HepG2 (cell line): ENCODE results near the gene IL6ST. TPM values are rescaled to one million over a fixed set of nuclear protein-coding genes. Genes with fewer than 3 reads are reported as not detected.

Experiments used
- ATAD3A ChIP-seq: sonication (generic); formaldehyde crosslinking; IDR thresholded peaks from 2 replicates; pipeline ENCODE4 v1.4.0; 2020; ENCODE audit warnings: missing genetic modification reagents
- FOSL2 ChIP-seq: sonication (generic); formaldehyde crosslinking; IDR thresholded peaks from 2 replicates; pipeline ENCODE4 v1.4.0; 2020; ENCODE audit warnings: missing genetic modification reagents
- HIC2 ChIP-seq: sonication (generic); formaldehyde crosslinking; IDR thresholded peaks from 2 replicates; pipeline ENCODE4 v1.9.0; 2022; ENCODE audit warnings: low read depth, missing genetic modification reagents
- MED1 ChIP-seq: sonication (generic); formaldehyde crosslinking; IDR thresholded peaks from 2 replicates; pipeline ENCODE4 v1.4.0; 2020; ENCODE audit warnings: missing genetic modification reagents
- RBM39 ChIP-seq: fragments of 200-400 bp; formaldehyde crosslinking; IDR thresholded peaks from one replicate; pipeline ENCODE4 v1.6.1; 2018; ENCODE audit warnings: antibody characterized with exemption, mild to moderate bottlenecking, low read depth, low read length; ENCODE audit not compliant: poor library complexity, severe bottlenecking
- REST ChIP-seq, 2 experiments: IDR thresholded peaks; 2 replicates each; pipeline ENCODE4 v1.6.1; 2011 to 2012; ENCODE audit warnings: low read length in 2 of 2, borderline replicate concordance in 1 of 2, low read depth in 1 of 2, mild to moderate bottlenecking in 1 of 2, moderate library complexity in 1 of 2
- REXO4 ChIP-seq: sonication (generic); formaldehyde crosslinking; IDR thresholded peaks from 2 replicates; pipeline ENCODE4 v1.8.0; 2022; ENCODE audit warnings: missing genetic modification reagents, mild to moderate bottlenecking, borderline replicate concordance
- XBP1 ChIP-seq: sonication (generic); formaldehyde crosslinking; IDR thresholded peaks from 2 replicates; pipeline ENCODE4 v1.5.0; 2020; ENCODE audit warnings: missing genetic modification reagents
- ZBTB20 ChIP-seq: sonication (generic); formaldehyde crosslinking; IDR thresholded peaks from 2 replicates; pipeline ENCODE4 v1.8.1; 2023; ENCODE audit warnings: missing genetic modification reagents, low read depth, mild to moderate bottlenecking, borderline replicate concordance
- ZNF720 ChIP-seq: sonication (generic); formaldehyde crosslinking; IDR thresholded peaks from 2 replicates; pipeline ENCODE4 v1.4.0; 2020; ENCODE audit warnings: missing genetic modification reagents
- ZNF777 ChIP-seq: sonication (generic); formaldehyde crosslinking; IDR thresholded peaks from 2 replicates; pipeline ENCODE4 v1.4.0; 2020; ENCODE audit warnings: missing genetic modification reagents
- ZNF800 ChIP-seq: sonication (generic); formaldehyde crosslinking; IDR thresholded peaks from 2 replicates; pipeline ENCODE4 v1.4.0; 2020; ENCODE audit warnings: missing genetic modification reagents
- polyA plus RNA-seq, 8 experiments: library from polyadenylated mRNA; depleted of rRNA in 3 of 8; stranded (reverse) in 7 of 8; unstranded in 1 of 8; fragments of >200 nt; fragmentation: Illumina TruSeq in 4 of 8; extraction: Trizol in 4 of 8; gene quantifications; 2 replicates each; pipeline versions ENCODE4 v1.2.1 to v1.2.3, GENCODE V29; 2011 to 2016; ENCODE audit warnings: low read depth in 4 of 8, missing spikeins in 1 of 8, mixed read lengths in 1 of 8; ENCODE audit not compliant: insufficient read depth in 1 of 8
- total RNA-seq, 5 experiments: library from RNA; depleted of rRNA; stranded (reverse); fragments of >200 nt; fragmentation: Illumina TruSeq; extraction: Trizol; gene quantifications; 2 replicates each; pipeline ENCODE4 v1.2.3, GENCODE V29; 2016; ENCODE audit warnings: low read depth in 1 of 5
- TF ChIP-seq, protein P1 (sequence below), 2 experiments: sonication (generic) in 1 of 2; formaldehyde crosslinking in 1 of 2; IDR thresholded peaks; 2 replicates each; pipeline versions ENCODE4 v1.6.1 to v1.9.0; 2014 to 2022; ENCODE audit warnings: antibody characterized with exemption in 1 of 2, borderline replicate concordance in 1 of 2, inconsistent platforms in 1 of 2, low read depth in 1 of 2, missing genetic modification reagents in 1 of 2
- TF ChIP-seq, protein P2 (sequence below): sonication (generic); formaldehyde crosslinking; IDR thresholded peaks from 2 replicates; pipeline ENCODE4 v1.4.0; 2020; ENCODE audit warnings: missing genetic modification reagents
- TF ChIP-seq, protein P3 (sequence below): sonication (generic); formaldehyde crosslinking; IDR thresholded peaks from 2 replicates; pipeline ENCODE4 v1.4.0; 2020; ENCODE audit warnings: mild to moderate bottlenecking, missing genetic modification reagents

The IL6ST gene
- total and polyA plus RNA-seq, 2 of the 13 experiments (the other 11 are each of a cell fraction or from before 2014, with no cell fraction given): 66.6 to 166 TPM

- TF ChIP-seq, protein P1, sequence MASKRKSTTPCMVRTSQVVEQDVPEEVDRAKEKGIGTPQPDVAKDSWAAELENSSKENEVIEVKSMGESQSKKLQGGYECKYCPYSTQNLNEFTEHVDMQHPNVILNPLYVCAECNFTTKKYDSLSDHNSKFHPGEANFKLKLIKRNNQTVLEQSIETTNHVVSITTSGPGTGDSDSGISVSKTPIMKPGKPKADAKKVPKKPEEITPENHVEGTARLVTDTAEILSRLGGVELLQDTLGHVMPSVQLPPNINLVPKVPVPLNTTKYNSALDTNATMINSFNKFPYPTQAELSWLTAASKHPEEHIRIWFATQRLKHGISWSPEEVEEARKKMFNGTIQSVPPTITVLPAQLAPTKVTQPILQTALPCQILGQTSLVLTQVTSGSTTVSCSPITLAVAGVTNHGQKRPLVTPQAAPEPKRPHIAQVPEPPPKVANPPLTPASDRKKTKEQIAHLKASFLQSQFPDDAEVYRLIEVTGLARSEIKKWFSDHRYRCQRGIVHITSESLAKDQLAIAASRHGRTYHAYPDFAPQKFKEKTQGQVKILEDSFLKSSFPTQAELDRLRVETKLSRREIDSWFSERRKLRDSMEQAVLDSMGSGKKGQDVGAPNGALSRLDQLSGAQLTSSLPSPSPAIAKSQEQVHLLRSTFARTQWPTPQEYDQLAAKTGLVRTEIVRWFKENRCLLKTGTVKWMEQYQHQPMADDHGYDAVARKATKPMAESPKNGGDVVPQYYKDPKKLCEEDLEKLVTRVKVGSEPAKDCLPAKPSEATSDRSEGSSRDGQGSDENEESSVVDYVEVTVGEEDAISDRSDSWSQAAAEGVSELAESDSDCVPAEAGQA (IDR thresholded peaks at IDR 0.05; ENCODE audit: low read depth): no peak
- TF ChIP-seq, protein P1 (CRISPR knock-in tag; IDR thresholded peaks at IDR 0.05; ENCODE audit: borderline replicate concordance): no peak
- TF ChIP-seq ZBTB20 (no peak), REST (IDR thresholded peaks at IDR 0.05; ENCODE audit: borderline replicate concordance in 1 of 2, low read depth in 1 of 2, low read length in 2 of 2) (no peak), XBP1 (CRISPR knock-in tag) (no peak), FOSL2 (CRISPR knock-in tag) (peak; percentile 93), MED1 (CRISPR knock-in tag) (peak; percentile 50; the same call in 1 of the 2 replicates), ZNF777 (CRISPR knock-in tag) (no peak), ATAD3A (CRISPR knock-in tag) (no peak), HIC2 (CRISPR knock-in tag) (no peak), RBM39 (no peak), ZNF720 (CRISPR knock-in tag) (no peak), REXO4 (CRISPR knock-in tag) (no peak), ZNF800 (no peak)
- TF ChIP-seq, protein P2, sequence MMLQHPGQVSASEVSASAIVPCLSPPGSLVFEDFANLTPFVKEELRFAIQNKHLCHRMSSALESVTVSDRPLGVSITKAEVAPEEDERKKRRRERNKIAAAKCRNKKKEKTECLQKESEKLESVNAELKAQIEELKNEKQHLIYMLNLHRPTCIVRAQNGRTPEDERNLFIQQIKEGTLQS (CRISPR knock-in tag): peak; percentile 41; the same call in 1 of the 2 replicates
- TF ChIP-seq, protein P3, sequence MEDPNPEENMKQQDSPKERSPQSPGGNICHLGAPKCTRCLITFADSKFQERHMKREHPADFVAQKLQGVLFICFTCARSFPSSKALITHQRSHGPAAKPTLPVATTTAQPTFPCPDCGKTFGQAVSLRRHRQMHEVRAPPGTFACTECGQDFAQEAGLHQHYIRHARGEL: no peak
These were observed 8.4 kb upstream of the IL6ST start (continued) for GRCh38 chr5:56003179-56003578.
